ENCODE data around the gene RNF215. TPM values are rescaled to one million over a fixed set of nuclear protein-coding genes. Genes with fewer than 3 reads are reported as not detected.

RNF215 gene
- total RNA-seq = 1 to 10 TPM; 6.3 to 7.9 TPM
- polyA plus RNA-seq = 0.22 TPM

DNA sequence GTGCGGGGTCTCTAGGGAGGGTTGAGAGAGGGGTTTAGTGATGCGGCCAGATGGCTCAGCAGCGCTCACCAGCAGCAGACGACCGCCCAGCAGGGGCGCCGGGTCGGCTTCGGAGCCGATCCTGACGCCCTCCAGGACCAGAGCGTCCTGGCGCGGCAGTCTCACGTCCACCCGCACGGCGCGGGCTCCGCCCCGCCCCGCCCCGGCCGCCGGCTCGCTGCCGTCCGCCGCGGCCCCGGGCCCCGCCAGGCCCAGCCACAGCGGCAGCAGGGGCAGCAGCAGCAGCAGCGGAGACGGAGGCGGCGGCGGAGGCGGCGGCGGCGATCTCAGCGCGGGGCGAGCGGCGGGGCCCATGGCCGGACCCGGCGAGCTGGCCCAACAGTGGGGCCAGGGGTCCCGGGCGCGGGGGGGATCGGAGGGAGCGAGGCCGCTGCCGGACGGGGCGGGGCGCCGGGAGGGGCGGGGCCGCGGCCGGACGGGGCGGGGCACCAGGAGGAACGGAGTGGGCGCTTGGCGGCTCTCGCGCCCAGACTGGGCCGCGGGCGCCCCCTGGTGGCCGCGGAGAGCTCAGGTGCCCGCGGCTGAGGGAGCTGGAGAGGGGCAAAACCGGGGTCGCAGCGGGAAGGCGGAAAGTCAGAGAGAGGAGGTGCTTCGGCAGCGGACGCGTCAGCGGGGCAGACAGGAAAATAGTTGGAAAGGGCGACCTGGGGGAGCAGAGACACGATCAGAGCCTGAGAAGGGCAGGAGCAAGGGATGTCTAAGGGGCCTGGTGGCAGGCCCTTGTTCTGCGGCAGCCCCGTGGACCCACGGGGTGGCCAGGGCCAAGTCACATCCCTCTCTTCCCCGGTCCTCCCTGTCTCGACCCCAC, at the start of gene RNF215:
RNF215 (minus strand) TSS at position 452 of the 868 bp plus-strand sequence; CDS start at position 354, 98 bp downstream.
- CTCF ChIA-PET = interaction anchor here (0.6 to 11.0 kb wide), 29 partner anchors 9 to 279 kb away, joined by 3 to 246 read pairs (median 4); partner anchors contain the start of genes CASTOR1, MTFP1 and TBC1D10A
- no peaks in the 10 kb centered on the region for H3K9me3 Mint-ChIP-seq
- peak within 1 kb of the TSS; percentile 13 to 96 (median 71) for H3K27ac Mint-ChIP-seq

DNA sequence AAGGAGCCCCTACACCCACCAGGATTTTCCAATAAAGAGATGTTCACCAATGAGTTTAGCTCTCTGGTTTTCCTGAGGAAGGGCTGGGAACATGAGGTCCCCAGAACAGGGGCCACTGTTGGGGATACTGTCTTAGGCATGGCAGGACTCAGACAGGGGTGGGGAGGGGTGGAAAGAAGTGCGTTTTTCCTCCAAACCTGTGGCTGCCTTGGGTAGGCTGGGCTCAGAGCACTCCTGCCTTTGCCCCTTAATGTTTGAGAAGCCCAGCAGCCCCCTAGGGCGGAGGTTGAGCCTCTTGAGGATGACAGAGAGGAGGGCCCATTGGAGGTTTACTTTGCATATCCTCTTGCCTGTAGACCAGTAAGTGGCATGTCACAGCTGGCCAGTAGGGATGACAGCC, 49.0 kb upstream of the RNF215 start:
- CTCF ChIA-PET = interaction anchor here (0.6 to 4.2 kb wide), 4 partner anchors 9 to 113 kb away, joined by 4 to 37 read pairs (median 4); partner anchors contain the start of gene MTFP1
- H3K27me3 ChIP-seq (ENCODE audit: insufficient read depth, low read length, poor library complexity, severe bottlenecking) = peaks cover 9% of the 10 kb centered on the region
- no peaks in the 10 kb centered on the region for H3K9me3 ChIP-seq (ENCODE audit: low read length)
- Mint-ChIP-seq H3K36me3 (peaks cover 4 to 15% (median 12%) of the 10 kb centered on the region in 3 donors), H3K4me3 (peak overlapping the region; percentile 50 to 93 (median 72)), H3K9me3 (peaks cover 6 to 16% (median 14%) of the 10 kb centered on the region in 5 donors), H3K27ac (peak overlapping the region; percentile 89 to 100 (median 98)), H3K27me3 (peaks cover 38% of the 10 kb centered on the region in 2 donors), H3K4me1 (peaks cover 21 to 30% (median 25%) of the 10 kb centered on the region in 3 donors)
- H3K4me1 ChIP-seq (ENCODE audit: insufficient read depth, low read length) = peaks cover 22% of the 10 kb centered on the region
- peak overlapping the region; percentile 58 for H3K4me3 ChIP-seq (ENCODE audit: low read length)
- POLR2A ChIA-PET = interaction anchor here (1.5 kb wide), 1 partner anchor 12 kb away, joined by 6 read pairs; no protein-coding TSS in a partner anchor
- peak overlapping the region; percentile 62 for H3K27ac ChIP-seq (ENCODE audit: low read depth, low read length)
- DNase-seq = no peak
- H3K36me3 ChIP-seq (ENCODE audit: insufficient read depth, low read length) = no peaks in the 10 kb centered on the region

More for the DNA sequence above, at the start of gene RNF215:
- no peaks in the 10 kb centered on the region for H3K36me3 ChIP-seq (ENCODE audit: insufficient read depth, low read length)
- H3K27me3 ChIP-seq (ENCODE audit: insufficient read depth, low read length, poor library complexity, severe bottlenecking) = no peaks in the 10 kb centered on the region
- H3K9me3 ChIP-seq (ENCODE audit: low read length) = no peaks in the 10 kb centered on the region
- Mint-ChIP-seq H3K4me3 (peak within 1 kb of the TSS; percentile 64 to 93 (median 78)), H3K27me3 (peaks cover 4 to 14% of the 10 kb centered on the region in 2 donors), H3K4me1 (peaks cover 10 to 20% (median 12%) of the 10 kb centered on the region in 3 donors), H3K36me3 (peaks cover 0 to 2% (median 0%) of the 10 kb centered on the region in 3 donors)
- H3K4me3 ChIP-seq (ENCODE audit: low read length) = peak within 1 kb of the TSS; percentile 22
- H3K4me1 ChIP-seq (ENCODE audit: insufficient read depth, low read length) = peaks cover 4% of the 10 kb centered on the region
- POLR2A ChIA-PET = interaction anchor here (0.6 to 2.3 kb wide), 3 partner anchors 37 to 117 kb away, joined by 3 to 35 read pairs (median 4); partner anchors contain the start of gene CASTOR1
- DNase-seq = peak; percentile 74 to 82 (median 79)
- H3K27ac ChIP-seq (ENCODE audit: low read depth, low read length) = no peak within 1 kb of the TSS

DNA sequence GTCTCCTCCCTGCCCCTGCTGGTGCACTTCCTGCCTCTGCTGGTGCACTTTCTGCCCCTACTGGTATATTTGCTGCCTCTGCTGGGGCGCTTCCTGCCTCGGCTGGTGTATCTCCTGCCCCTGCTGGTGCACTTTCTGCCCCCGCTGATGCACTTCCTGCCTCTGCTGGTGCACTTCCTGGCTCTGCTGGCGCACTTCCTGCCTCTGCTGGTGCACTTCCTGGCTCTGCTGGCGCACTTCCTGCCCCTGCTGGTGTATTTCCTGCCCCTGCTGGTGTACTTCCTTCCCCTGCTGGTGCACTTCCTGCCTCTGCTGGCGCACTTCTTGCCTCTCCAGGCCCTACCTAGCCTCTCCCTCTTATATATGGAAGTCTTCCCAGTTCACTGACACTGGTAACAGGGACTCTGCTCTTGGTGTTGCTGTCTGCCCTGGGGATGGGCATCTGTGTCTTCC, 48.5 kb upstream of the RNF215 start:
- Histone ChIP-seq H3K9me3 (ENCODE audit: low read length) (no peaks in the 10 kb centered on the region), H3K4me1 (ENCODE audit: insufficient read depth, low read length) (peaks cover 22% of the 10 kb centered on the region), H3K27me3 (ENCODE audit: insufficient read depth, low read length, poor library complexity, severe bottlenecking) (peaks cover 9% of the 10 kb centered on the region), H3K36me3 (ENCODE audit: insufficient read depth, low read length) (no peaks in the 10 kb centered on the region), H3K4me3 (ENCODE audit: low read length) (peak overlapping the region; percentile 58), H3K27ac (ENCODE audit: low read depth, low read length) (peak overlapping the region; percentile 62)
- ChIA-PET POLR2A (interaction anchor here (1.5 kb wide), 1 partner anchor 12 kb away, joined by 6 read pairs; no protein-coding TSS in a partner anchor), CTCF (interaction anchor here (0.6 to 4.2 kb wide), 4 partner anchors 9 to 113 kb away, joined by 4 to 37 read pairs (median 4); partner anchors contain the start of gene MTFP1)
- H3K9me3 Mint-ChIP-seq = peaks cover 6 to 15% (median 10%) of the 10 kb centered on the region in 5 donors
- H3K36me3 Mint-ChIP-seq = peaks cover 4 to 15% (median 12%) of the 10 kb centered on the region in 3 donors
- H3K27ac Mint-ChIP-seq = peak overlapping the region; percentile 89 to 100 (median 98)
- DNase-seq = peak; percentile 77 to 95 (median 94)
- peak overlapping the region; percentile 50 to 93 (median 72) for H3K4me3 Mint-ChIP-seq
- H3K4me1 Mint-ChIP-seq = peaks cover 18 to 27% (median 25%) of the 10 kb centered on the region in 3 donors
- H3K27me3 Mint-ChIP-seq = peaks cover 33% of the 10 kb centered on the region in 2 donors

DNA sequence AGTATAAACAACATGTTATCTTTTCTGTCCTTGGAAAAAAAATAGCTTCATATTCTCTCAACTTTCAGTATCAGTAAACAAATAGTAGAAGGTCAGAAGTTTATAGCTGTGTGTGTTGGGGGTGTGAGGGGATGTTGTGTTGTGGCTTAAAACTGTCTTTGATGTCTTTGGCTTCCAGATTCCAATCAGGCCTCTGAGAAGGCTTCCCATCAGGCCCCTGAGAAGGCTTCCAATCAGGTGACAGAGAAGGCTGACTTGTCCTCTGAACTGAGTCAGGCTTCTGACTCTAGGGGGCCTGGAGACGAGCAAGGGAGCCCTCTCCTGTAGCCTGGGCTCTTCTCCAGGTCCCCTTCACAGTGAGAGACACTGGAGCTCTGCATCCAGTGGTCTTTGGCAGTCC, 47.6 kb upstream of the RNF215 start:
- H3K9me3 ChIP-seq (ENCODE audit: low read length) = no peaks in the 10 kb centered on the region
- H3K9me3 Mint-ChIP-seq = peaks cover 6 to 15% (median 10%) of the 10 kb centered on the region in 5 donors
- peak overlapping the region in 3 of 7 donors; percentile 50 to 93 (median 68) for H3K4me3 Mint-ChIP-seq
- no peaks in the 10 kb centered on the region for H3K36me3 ChIP-seq (ENCODE audit: insufficient read depth, low read length)
- H3K4me1 ChIP-seq (ENCODE audit: insufficient read depth, low read length) = peaks cover 22% of the 10 kb centered on the region
- peak overlapping the region; percentile 89 to 100 (median 98) for H3K27ac Mint-ChIP-seq
- peaks cover 24 to 27% of the 10 kb centered on the region in 2 donors for H3K27me3 Mint-ChIP-seq
- peak overlapping the region; percentile 1 for H3K4me3 ChIP-seq (ENCODE audit: low read length)
- peaks cover 18 to 27% (median 25%) of the 10 kb centered on the region in 3 donors for H3K4me1 Mint-ChIP-seq
- H3K27ac ChIP-seq (ENCODE audit: low read depth, low read length) = peak overlapping the region; percentile 58
- peaks cover 9% of the 10 kb centered on the region for H3K27me3 ChIP-seq (ENCODE audit: insufficient read depth, low read length, poor library complexity, severe bottlenecking)
- ChIA-PET POLR2A (interaction anchor here (0.8 to 1.7 kb wide), 2 partner anchors 9 to 11 kb away, joined by 3 to 13 read pairs; partner anchors contain the start of gene MTFP1), CTCF (interaction anchor here (0.9 to 3.3 kb wide), 3 partner anchors 11 to 51 kb away, joined by 4 to 23 read pairs (median 6); partner anchors contain the start of genes MTFP1 and SEC14L2)
- no peak for DNase-seq
- H3K36me3 Mint-ChIP-seq = peaks cover 5 to 15% (median 13%) of the 10 kb centered on the region in 3 donors

DNA sequence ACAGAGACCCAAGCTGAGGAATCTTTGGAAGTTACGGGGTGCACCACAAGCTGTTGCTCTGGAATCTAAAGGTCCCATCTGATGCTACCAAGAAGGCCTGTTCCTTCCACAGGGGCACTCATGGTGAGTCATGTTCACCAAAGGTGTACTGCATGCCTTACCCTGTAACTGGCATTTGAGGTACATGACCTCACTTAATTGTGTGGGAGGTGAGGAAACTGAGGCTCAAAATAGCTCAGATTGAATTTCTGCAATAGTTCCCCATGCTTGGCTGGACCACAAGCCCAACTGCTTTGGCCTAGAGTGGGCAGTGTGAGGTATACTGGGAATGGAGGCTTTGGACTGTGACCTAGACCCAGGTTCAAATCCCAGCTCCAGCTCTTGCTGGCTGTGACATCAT, 46.6 kb upstream of the RNF215 start:
- H3K4me3 Mint-ChIP-seq = no peak overlapping the region
- peak overlapping the region in 4 of 8 donors; percentile 89 to 100 (median 98) for H3K27ac Mint-ChIP-seq
- peaks cover 22% of the 10 kb centered on the region for H3K4me1 ChIP-seq (ENCODE audit: insufficient read depth, low read length)
- H3K9me3 ChIP-seq (ENCODE audit: low read length) = no peaks in the 10 kb centered on the region
- no peak for DNase-seq
- no peak overlapping the region for H3K27ac ChIP-seq (ENCODE audit: low read depth, low read length)
- peaks cover 6 to 15% (median 10%) of the 10 kb centered on the region in 5 donors for H3K9me3 Mint-ChIP-seq
- H3K27me3 ChIP-seq (ENCODE audit: insufficient read depth, low read length, poor library complexity, severe bottlenecking) = peaks cover 9% of the 10 kb centered on the region
- H3K4me3 ChIP-seq (ENCODE audit: low read length) = no peak overlapping the region
- H3K4me1 Mint-ChIP-seq = peaks cover 18 to 27% (median 25%) of the 10 kb centered on the region in 3 donors
- ChIA-PET POLR2A (interaction anchor here (1.7 kb wide), 1 partner anchor 10 kb away, joined by 13 read pairs; no protein-coding TSS in a partner anchor), CTCF (interaction anchor here (2.3 to 3.3 kb wide), 2 partner anchors 10 to 52 kb away, joined by 6 to 23 read pairs; partner anchors contain the start of gene MTFP1)
- peaks cover 17 to 18% of the 10 kb centered on the region in 2 donors for H3K27me3 Mint-ChIP-seq
- no peaks in the 10 kb centered on the region for H3K36me3 ChIP-seq (ENCODE audit: insufficient read depth, low read length)
- peaks cover 5 to 18% (median 15%) of the 10 kb centered on the region in 3 donors for H3K36me3 Mint-ChIP-seq

DNA sequence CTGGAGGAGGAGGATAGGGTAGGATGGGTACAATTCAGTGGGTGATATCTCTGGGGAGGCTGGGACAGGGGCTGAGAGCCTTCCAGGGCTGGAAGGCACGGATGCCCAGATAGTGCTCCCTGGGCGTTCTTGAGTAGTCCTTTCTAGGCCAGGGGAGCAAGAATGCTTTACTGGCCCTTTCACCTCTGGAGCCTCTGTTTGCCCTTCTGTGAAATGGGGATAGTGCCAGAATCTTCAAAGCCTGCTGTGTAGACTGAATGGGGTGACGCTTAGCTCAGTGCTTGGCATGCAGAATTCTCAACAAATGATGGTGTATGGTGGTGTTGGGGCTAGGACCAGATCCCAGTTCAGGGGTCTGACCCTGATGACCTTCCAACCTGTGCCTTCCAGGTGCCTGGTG, 46.0 kb upstream of the RNF215 start:
- Histone ChIP-seq H3K4me3 (ENCODE audit: low read length) (no peak overlapping the region), H3K36me3 (ENCODE audit: insufficient read depth, low read length) (no peaks in the 10 kb centered on the region), H3K27ac (ENCODE audit: low read depth, low read length) (no peak overlapping the region), H3K27me3 (ENCODE audit: insufficient read depth, low read length, poor library complexity, severe bottlenecking) (peaks cover 3% of the 10 kb centered on the region), H3K9me3 (ENCODE audit: low read length) (no peaks in the 10 kb centered on the region), H3K4me1 (ENCODE audit: insufficient read depth, low read length) (peaks cover 22% of the 10 kb centered on the region)
- H3K4me3 Mint-ChIP-seq = no peak overlapping the region
- ChIA-PET POLR2A (no interaction called here), CTCF (interaction anchor here (2.3 to 3.3 kb wide), 2 partner anchors 10 to 52 kb away, joined by 6 to 23 read pairs; partner anchors contain the start of gene MTFP1)
- H3K9me3 Mint-ChIP-seq = peaks cover 6 to 15% (median 10%) of the 10 kb centered on the region in 5 donors
- peaks cover 5 to 23% (median 11%) of the 10 kb centered on the region in 3 donors for H3K36me3 Mint-ChIP-seq
- peaks cover 12 to 13% of the 10 kb centered on the region in 2 donors for H3K27me3 Mint-ChIP-seq
- H3K4me1 Mint-ChIP-seq = peaks cover 18 to 27% (median 25%) of the 10 kb centered on the region in 3 donors
- peak overlapping the region in 6 of 8 donors; percentile 17 to 100 (median 68) for H3K27ac Mint-ChIP-seq
- no peak for DNase-seq

DNA sequence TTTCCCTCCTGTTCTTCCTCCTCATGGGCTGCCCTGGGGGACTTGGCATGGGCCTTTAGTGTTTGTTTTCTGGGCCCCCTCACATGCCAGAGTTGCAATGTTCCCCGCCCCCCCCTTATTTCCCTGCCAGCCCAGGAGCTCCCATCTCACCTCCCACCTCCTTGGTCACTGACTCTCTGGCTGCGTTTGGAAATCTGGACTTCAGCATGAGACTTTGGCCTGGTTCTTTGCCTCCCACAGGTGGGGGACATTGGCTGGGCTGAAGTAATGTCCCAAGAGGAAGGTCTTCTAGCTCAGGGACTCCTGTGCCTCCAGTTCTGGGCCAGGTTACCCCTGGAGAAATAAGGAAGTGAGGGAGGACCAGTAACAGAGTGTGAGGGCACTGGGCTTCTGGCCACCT, 45.3 kb upstream of the RNF215 start:
- no peaks in the 10 kb centered on the region for H3K9me3 ChIP-seq (ENCODE audit: low read length)
- H3K27ac ChIP-seq (ENCODE audit: low read depth, low read length) = no peak overlapping the region
- ChIA-PET CTCF (interaction anchor here (3.3 kb wide), 1 partner anchor 9 kb away, joined by 23 read pairs; the partner anchor contains the start of gene MTFP1), POLR2A (no interaction called here)
- Mint-ChIP-seq H3K4me1 (peaks cover 18 to 29% (median 27%) of the 10 kb centered on the region in 3 donors), H3K27ac (peak overlapping the region in 5 of 8 donors; percentile 17 to 100 (median 43)), H3K27me3 (peaks cover 5 to 6% of the 10 kb centered on the region in 2 donors), H3K36me3 (peaks cover 7 to 27% (median 10%) of the 10 kb centered on the region in 3 donors), H3K9me3 (peaks cover 6 to 15% (median 10%) of the 10 kb centered on the region in 5 donors), H3K4me3 (no peak overlapping the region)
- H3K4me3 ChIP-seq (ENCODE audit: low read length) = no peak overlapping the region
- no peak for DNase-seq
- peaks cover 23% of the 10 kb centered on the region for H3K4me1 ChIP-seq (ENCODE audit: insufficient read depth, low read length)
- H3K36me3 ChIP-seq (ENCODE audit: insufficient read depth, low read length) = no peaks in the 10 kb centered on the region
- H3K27me3 ChIP-seq (ENCODE audit: insufficient read depth, low read length, poor library complexity, severe bottlenecking) = no peaks in the 10 kb centered on the region
